GM12891 (cell line): Measurements from ENCODE around the gene RADIL.
A peak's percentile ranks its signal among the peaks of the same experiment; 100 is the strongest.
"Not testable (repeated sequence)": the region's sequence is repeated elsewhere in the genome, so short reads cannot be mapped to it uniquely, and the experiment has no call there.

ENCODE experiments used
- DNase-seq: peaks from one replicate; pipeline ENCODE4 v3.0.0; 2011; ENCODE audit warnings: low spot score; ENCODE audit not compliant: insufficient read length
- FAIRE-seq: peaks from 2 replicates; lab custom pipeline; 2011; peaks lifted over from hg19 to GRCh38; lab: Jason Lieb, UNC
- PAX5 ChIP-seq: IDR thresholded peaks from 2 replicates; pipeline ENCODE4 v1.6.1; 2011; ENCODE audit warnings: low read length, moderate library complexity, mild to moderate bottlenecking; ENCODE audit not compliant: insufficient read depth, severe bottlenecking
- POLR2A ChIP-seq: IDR thresholded peaks from 2 replicates; pipeline ENCODE4 v1.6.1; 2011; ENCODE audit warnings: low read depth, low read length, control low read depth
- POLR2AphosphoS5 ChIP-seq: IDR thresholded peaks from 2 replicates; pipeline ENCODE4 v1.6.1; 2011; ENCODE audit warnings: low read depth, low read length, control low read depth
- POU2F2 ChIP-seq: IDR thresholded peaks from 2 replicates; pipeline ENCODE4 v1.6.1; 2011; ENCODE audit warnings: low read depth, mild to moderate bottlenecking, control low read depth, low read length, moderate library complexity
- SPI1 ChIP-seq: IDR thresholded peaks from 2 replicates; pipeline ENCODE4 v1.6.1; 2011; ENCODE audit warnings: low read depth, low read length, control low read depth
- TAF1 ChIP-seq: IDR thresholded peaks from 2 replicates; pipeline ENCODE4 v1.6.1; 2011; ENCODE audit warnings: low read depth, low read length, control low read depth

RADIL gene

GRCh38 chr7:4805110-4805983 lies 78.2 kb downstream of the RADIL start:
- TF ChIP-seq SPI1 (no peak), TAF1 (no peak), POLR2AphosphoS5 (no peak), POLR2A (no peak), PAX5 (no peak), POU2F2 (no peak)
- no peak for FAIRE-seq
- DNase-seq = no peak

- no peak for DNase-seq
- no peak for FAIRE-seq
- TF ChIP-seq POLR2AphosphoS5 (no peak), SPI1 (no peak), PAX5 (no peak), TAF1 (no peak), POLR2A (no peak)
These were observed 79.9 kb downstream of the RADIL start for GRCh38 chr7:4803397-4804241.

- FAIRE-seq = not testable (repeated sequence)
These were observed 80.9 kb downstream of the RADIL start for GRCh38 chr7:4802577-4802976.

DNA sequence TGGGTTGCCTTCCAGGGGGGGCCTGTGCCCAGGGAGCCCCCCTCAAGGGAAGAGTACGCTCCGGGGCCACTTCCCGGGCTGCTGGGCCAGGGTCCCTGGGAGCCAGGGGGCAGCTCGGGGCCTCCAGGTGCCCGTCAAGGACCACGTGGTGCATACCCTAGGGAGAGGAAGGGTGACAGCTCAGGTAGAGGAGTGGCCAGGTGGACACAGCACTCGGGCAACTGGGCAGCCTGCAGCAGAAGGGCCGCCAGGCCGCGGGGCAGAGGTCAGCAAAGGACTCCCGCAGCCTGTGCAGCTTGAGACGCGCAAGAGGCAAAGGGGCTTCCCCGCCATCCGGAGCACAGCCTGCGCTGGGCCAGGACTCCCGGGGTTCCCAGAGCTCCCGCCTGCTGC lies 81.7 kb downstream of the RADIL start:
- FAIRE-seq (no peak), DNase-seq (no peak)
- no peak for TF ChIP-seq POLR2A
- no peak for TF ChIP-seq POU2F2
- TF ChIP-seq PAX5 = no peak
- no peak for TF ChIP-seq POLR2AphosphoS5
- no peak for TF ChIP-seq TAF1
- TF ChIP-seq SPI1 = no peak

More at GRCh38 chr7:4802577-4802976, 80.9 kb downstream of the RADIL start:
- not testable (repeated sequence) for DNase-seq

DNA sequence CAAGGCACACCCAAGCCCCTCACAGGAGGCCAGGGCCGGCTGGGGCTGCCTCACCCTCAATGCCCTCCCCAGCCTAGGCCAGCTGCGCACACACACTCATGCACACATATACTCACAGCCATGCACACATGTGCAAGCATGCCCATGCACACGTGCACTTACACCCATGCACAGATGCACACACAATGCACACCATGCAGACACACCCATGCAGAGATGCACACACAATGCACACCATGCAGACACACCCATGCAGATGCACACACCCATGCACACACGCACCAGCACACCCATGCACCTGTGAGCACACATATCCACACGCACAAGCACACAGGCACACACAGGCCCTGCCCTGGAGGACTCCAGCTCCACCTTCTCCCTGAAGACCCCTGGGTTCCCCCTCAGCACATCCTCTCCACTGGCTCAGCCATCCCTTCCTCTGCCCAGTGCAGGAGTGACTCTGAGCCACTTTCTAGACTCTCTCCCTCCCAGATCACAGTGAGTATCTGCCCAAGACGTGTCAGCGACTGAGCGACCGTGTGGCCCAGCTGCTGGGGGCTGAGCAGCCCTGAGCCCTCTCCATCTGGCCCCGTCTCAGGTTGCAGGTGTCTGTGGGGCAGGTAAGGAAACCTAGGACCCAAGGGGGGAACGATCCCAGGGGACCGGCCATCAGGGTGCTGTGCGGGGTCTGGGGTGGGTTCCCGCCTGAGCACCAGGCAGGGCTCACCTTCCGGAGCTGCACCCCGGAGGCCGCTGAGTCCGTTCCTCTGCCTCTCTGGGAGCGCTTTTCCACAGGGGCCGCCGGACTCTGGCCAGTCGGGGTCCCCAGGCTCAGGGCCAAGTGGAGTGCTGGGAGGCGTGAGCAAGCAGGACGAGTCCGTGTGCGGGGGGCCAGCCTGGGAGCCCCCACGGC lies 82.3 kb downstream of the RADIL start:
- no peak for TF ChIP-seq PAX5
- TF ChIP-seq SPI1 = no peak
- TF ChIP-seq POLR2A = no peak
- TF ChIP-seq POU2F2 = no peak
- no peak for TF ChIP-seq TAF1
- TF ChIP-seq POLR2AphosphoS5 = no peak
- FAIRE-seq (peak; percentile 13), DNase-seq (no peak)

DNA sequence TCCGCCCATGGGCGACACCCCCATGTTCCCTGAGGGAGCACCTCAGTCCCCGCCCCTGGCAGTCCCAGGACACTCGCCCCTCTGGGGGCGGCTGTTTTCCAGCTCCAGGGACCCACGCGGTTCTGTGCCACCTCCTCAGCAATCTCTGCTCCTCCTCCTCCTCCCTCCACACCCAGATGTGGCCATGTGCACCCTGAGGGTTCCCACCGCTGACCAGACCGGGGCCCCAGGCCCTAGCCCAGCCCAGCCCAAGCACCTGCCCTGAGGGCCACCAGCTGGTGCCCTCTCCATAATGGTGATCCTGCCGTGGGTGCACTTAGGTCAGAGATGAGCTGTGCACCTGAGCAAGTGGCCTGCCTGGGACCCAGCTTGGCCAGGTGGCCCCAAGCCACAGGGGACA lies 83.0 kb downstream of the RADIL start:
- TF ChIP-seq SPI1 (no peak), POLR2A (no peak), POU2F2 (no peak), POLR2AphosphoS5 (no peak), TAF1 (no peak), PAX5 (no peak)
- DNase-seq (no peak), FAIRE-seq (no peak)

- FAIRE-seq = no peak
- TF ChIP-seq SPI1 (no peak), POLR2A (no peak), POU2F2 (no peak), TAF1 (no peak), PAX5 (no peak), POLR2AphosphoS5 (no peak)
- no peak for DNase-seq
These were observed 83.8 kb downstream of the RADIL start for GRCh38 chr7:4799508-4800268.

- DNase-seq (no peak), FAIRE-seq (no peak)
- TF ChIP-seq SPI1 (no peak), POLR2AphosphoS5 (no peak), TAF1 (no peak), POU2F2 (no peak), POLR2A (no peak), PAX5 (no peak)
These were observed 84.7 kb downstream of the RADIL start for GRCh38 chr7:4798706-4799235.
